Gastrocnemius medialis (tissue), 4 donors: ENCODE results near the gene MDGA2.

Source experiments
- CTCF ChIP-seq, 5 experiments: fragments of 450-650 bp in 3 of 5; fragments of 200-600 bp in 2 of 5; sonication (generic) in 2 of 5; IDR thresholded peaks in 4 of 5; conservative IDR thresholded peaks in 1 of 5; 1 replicate in 4 of 5; 2 replicates in 1 of 5; pipeline ENCODE4 v1.5.1; 2016 to 2019; ENCODE audit warnings: antibody characterized with exemption in 5 of 5, mild to moderate bottlenecking in 3 of 5, moderate library complexity in 3 of 5
- POLR2A ChIP-seq, 2 donors: fragments of 450-650 bp; IDR thresholded peaks; one replicate each; pipeline ENCODE4 v1.6.1; 2017; ENCODE audit warnings: antibody characterized with exemption in 2 of 2, mild to moderate bottlenecking in 2 of 2, moderate library complexity in 2 of 2

GRCh38 chr14:47657143-47657542, 18.3 kb downstream of the MDGA2 start:
- TF ChIP-seq CTCF (IDR thresholded peaks at IDR 0.05 in 4 of 5, conservative IDR thresholded peaks at IDR 0.05 in 1 of 5) (no peak), POLR2A (IDR thresholded peaks at IDR 0.05) (no peak)
